GM23248 (cell line): Measurements from ENCODE around the gene SLC8A1. TPM values are rescaled to one million over a fixed set of nuclear protein-coding genes. Genes with fewer than 3 reads are reported as not detected.

Source experiments
- DNase-seq: peaks from one replicate; pipeline ENCODE4 v3.0.0-alpha.2; 2015
- H2AFZ ChIP-seq: fragments of 200-600 bp; sonication (generic); 2 replicates; pipeline ENCODE4 v1.6.1; 2016; ENCODE audit warnings: antibody characterized with exemption
- H3F3A ChIP-seq: fragments of 200-600 bp; sonication (generic); 2 replicates; pipeline ENCODE4 v1.6.1; 2016; ENCODE audit warnings: mild to moderate bottlenecking, antibody characterized with exemption, mixed run types; ENCODE audit not compliant: insufficient read depth
- H3K27ac ChIP-seq: fragments of 200-600 bp; sonication (generic); 2 replicates; pipeline ENCODE4 v1.5.1; 2016; ENCODE audit warnings: mild to moderate bottlenecking
- H3K27me3 ChIP-seq: fragments of 200-600 bp; sonication (generic); replicated peaks from 2 replicates; pipeline ENCODE4 v1.6.1; 2016; ENCODE audit warnings: mild to moderate bottlenecking; ENCODE audit not compliant: insufficient read depth
- H3K36me3 ChIP-seq: fragments of 200-600 bp; sonication (generic); 2 replicates; pipeline ENCODE4 v1.6.1; 2016; ENCODE audit warnings: low read depth, mild to moderate bottlenecking
- H3K4me1 ChIP-seq: fragments of 200-600 bp; sonication (generic); 2 replicates; pipeline ENCODE4 v1.6.1; 2016; ENCODE audit warnings: mild to moderate bottlenecking; ENCODE audit not compliant: insufficient read depth
- H3K4me2 ChIP-seq: fragments of 200-600 bp; sonication (generic); one replicate; pipeline ENCODE4 v1.6.1; 2016; ENCODE audit warnings: mild to moderate bottlenecking; ENCODE audit not compliant: unreplicated experiment
- H3K4me3 ChIP-seq: fragments of 200-600 bp; sonication (generic); 2 replicates; pipeline ENCODE4 v1.5.1; 2016; ENCODE audit warnings: mild to moderate bottlenecking
- H3K79me2 ChIP-seq: fragments of 200-600 bp; sonication (generic); 2 replicates; pipeline ENCODE4 v1.6.1; 2016; ENCODE audit warnings: mild to moderate bottlenecking; ENCODE audit not compliant: insufficient read depth
- H3K9ac ChIP-seq: fragments of 200-600 bp; sonication (generic); 2 replicates; pipeline ENCODE4 v1.6.1; 2016; ENCODE audit warnings: mild to moderate bottlenecking
- H3K9me2 ChIP-seq: fragments of 200-600 bp; sonication (generic); 2 replicates; pipeline ENCODE4 v1.6.1; 2016; ENCODE audit warnings: mixed run types, mild to moderate bottlenecking, moderate library complexity; ENCODE audit not compliant: insufficient read depth
- H3K9me3 ChIP-seq: fragments of 200-600 bp; sonication (generic); one replicate; pipeline ENCODE4 v1.6.1; 2017; ENCODE audit warnings: low read depth
- H4K20me1 ChIP-seq: fragments of 200-600 bp; sonication (generic); 2 replicates; pipeline ENCODE4 v1.6.0; 2016; ENCODE audit not compliant: insufficient read depth
- EZH2 ChIP-seq: fragments of 200-600 bp; sonication (generic); IDR thresholded peaks from 2 replicates; pipeline ENCODE4 v1.6.1; 2018; ENCODE audit warnings: antibody characterized with exemption, mild to moderate bottlenecking; ENCODE audit not compliant: insufficient read depth, poor library complexity, severe bottlenecking
- EZH2phosphoT487 ChIP-seq: fragments of 200-600 bp; sonication (generic); IDR thresholded peaks from 2 replicates; pipeline ENCODE4 v1.6.1; 2018; ENCODE audit warnings: antibody characterized with exemption, moderate library complexity, mild to moderate bottlenecking, low read depth; ENCODE audit not compliant: insufficient read depth
- WGBS, 2 experiments: methylation state at CpG; one replicate each; pipeline ENCODE4 v1.1.6; 2015 to 2017; ENCODE audit warnings: low lambda C conversion rate in 2 of 2, low coverage in 1 of 2; ENCODE audit errors: missing lambda C conversion rate in 2 of 2; 5-methylcytosine and 5-hydroxymethylcytosine counted together
- in situ Hi-C: fragments of 300-500 bp; cut with MboI; formaldehyde crosslinking; loops from 2 replicates; pipeline ENCODE4 v1.15.0; 2020
- polyA plus RNA-seq: library from polyadenylated mRNA; unstranded; fragments of >200 nt; fragmentation: Nextera tagmentation; extraction: Ambion mirVana; gene quantifications from 2 replicates; pipeline ENCODE4 v1.2.1, GENCODE V29; 2016
- total RNA-seq: library from RNA; depleted of rRNA; stranded (reverse); fragments of >200 nt; shearing (Covaris generic); gene quantifications from 2 replicates; pipeline ENCODE4 v1.2.3, GENCODE V29; 2014

Gene SLC8A1
- total and polyA plus RNA-seq, 2 experiments from 2014 or later: 13.8 to 83.4 TPM

- no peaks in the 10 kb centered on the region for H3K9me3 ChIP-seq
- DNase-seq: peak; percentile 61
- H3K9ac ChIP-seq: peak overlapping the region; percentile 62
- H3K4me1 ChIP-seq: peaks cover 44% of the 10 kb centered on the region
- no peak for TF ChIP-seq EZH2phosphoT487
- TF ChIP-seq EZH2: no peak
- no peaks in the 10 kb centered on the region for H3K27me3 ChIP-seq
- peaks cover 8% of the 10 kb centered on the region; the same call in 1 of the 2 replicates for H3K79me2 ChIP-seq
- peaks cover 32% of the 10 kb centered on the region for H3F3A ChIP-seq
- H3K4me2 ChIP-seq: peak overlapping the region; percentile 83
- in situ Hi-C loops: no loop called here
- H3K27ac ChIP-seq: no peak overlapping the region
- WGBS, 2 experiments: 50 to 52% methylated on average over 2 of the region's 2 CpGs
- H3K36me3 ChIP-seq: no peaks in the 10 kb centered on the region
- no peaks in the 10 kb centered on the region for H4K20me1 ChIP-seq
- peak overlapping the region; percentile 61 for H3K4me3 ChIP-seq
- H3K9me2 ChIP-seq: no peaks in the 10 kb centered on the region
- peak overlapping the region; percentile 71 for H2AFZ ChIP-seq
Measured at GRCh38 chr2:40279001-40279400, 172.9 kb downstream of the SLC8A1 start.

GRCh38 chr2:40276076-40276475, 175.8 kb downstream of the SLC8A1 start:
- Histone ChIP-seq H3F3A (peaks cover 16% of the 10 kb centered on the region), H4K20me1 (no peaks in the 10 kb centered on the region), H3K27ac (no peak overlapping the region), H3K4me2 (no peak overlapping the region), H3K9ac (no peak overlapping the region), H3K36me3 (no peaks in the 10 kb centered on the region), H3K9me3 (no peaks in the 10 kb centered on the region), H3K4me1 (peaks cover 23% of the 10 kb centered on the region), H3K9me2 (no peaks in the 10 kb centered on the region), H3K4me3 (no peak overlapping the region), H2AFZ (no peak overlapping the region), H3K79me2 (peaks cover 8% of the 10 kb centered on the region; the same call in 1 of the 2 replicates), H3K27me3 (no peaks in the 10 kb centered on the region)
- no peak for DNase-seq
- WGBS, 2 experiments: 94 to 100% methylated on average over 1 of the region's 1 CpG
- TF ChIP-seq EZH2phosphoT487: no peak
- TF ChIP-seq EZH2: no peak
- in situ Hi-C loops: no loop called here

- 93 to 97% methylated on average over 4 of the region's 4 CpGs for WGBS, 2 experiments
- TF ChIP-seq EZH2phosphoT487: no peak
- TF ChIP-seq EZH2: no peak
- H3K4me3 ChIP-seq: no peak overlapping the region
- H3K9me3 ChIP-seq: no peaks in the 10 kb centered on the region
- in situ Hi-C loops: loop anchor here (25.0 kb wide), 1 partner anchor 488 kb away; no protein-coding TSS in a partner anchor
- H3F3A ChIP-seq: no peaks in the 10 kb centered on the region
- H3K27me3 ChIP-seq: no peaks in the 10 kb centered on the region
- H3K36me3 ChIP-seq: no peaks in the 10 kb centered on the region
- no peak overlapping the region for H3K27ac ChIP-seq
- H3K79me2 ChIP-seq: peaks cover 8% of the 10 kb centered on the region; the same call in 1 of the 2 replicates
- no peaks in the 10 kb centered on the region for H4K20me1 ChIP-seq
- no peak overlapping the region for H2AFZ ChIP-seq
- H3K4me2 ChIP-seq: no peak overlapping the region
- DNase-seq: no peak
- no peak overlapping the region for H3K9ac ChIP-seq
- peaks cover 6% of the 10 kb centered on the region for H3K4me1 ChIP-seq
- H3K9me2 ChIP-seq: no peaks in the 10 kb centered on the region
Measured at GRCh38 chr2:40274270-40274669, 177.6 kb downstream of the SLC8A1 start.

GRCh38 chr2:40273734-40274182, 178.1 kb downstream of the SLC8A1 start:
- Histone ChIP-seq H3K36me3 (no peaks in the 10 kb centered on the region), H3K4me2 (no peak overlapping the region), H3K27me3 (no peaks in the 10 kb centered on the region), H3K9ac (no peak overlapping the region), H3F3A (no peaks in the 10 kb centered on the region), H3K4me1 (peaks cover under 1% of the 10 kb centered on the region; the same call in 1 of the 2 replicates), H3K9me2 (no peaks in the 10 kb centered on the region), H3K9me3 (no peaks in the 10 kb centered on the region), H3K27ac (no peak overlapping the region), H3K79me2 (peaks cover 8% of the 10 kb centered on the region; the same call in 1 of the 2 replicates), H2AFZ (no peak overlapping the region), H4K20me1 (no peaks in the 10 kb centered on the region), H3K4me3 (no peak overlapping the region)
- WGBS, 2 experiments: 65 to 66% methylated on average over 6 of the region's 6 CpGs
- no peak for DNase-seq
- in situ Hi-C loops: loop anchor here (25.0 kb wide), 1 partner anchor 489 kb away; no protein-coding TSS in a partner anchor
- TF ChIP-seq EZH2 (no peak), EZH2phosphoT487 (no peak)

- no peak overlapping the region for H3K9ac ChIP-seq
- no peaks in the 10 kb centered on the region for H3K9me2 ChIP-seq
- H3K27me3 ChIP-seq: no peaks in the 10 kb centered on the region
- no peaks in the 10 kb centered on the region for H3K9me3 ChIP-seq
- no peak overlapping the region for H2AFZ ChIP-seq
- H3K4me1 ChIP-seq: no peaks in the 10 kb centered on the region
- no peaks in the 10 kb centered on the region for H3F3A ChIP-seq
- H3K27ac ChIP-seq: no peak overlapping the region
- no peak for TF ChIP-seq EZH2phosphoT487
- TF ChIP-seq EZH2: no peak
- no peaks in the 10 kb centered on the region for H3K79me2 ChIP-seq
- no peak overlapping the region for H3K4me2 ChIP-seq
- H3K36me3 ChIP-seq: no peaks in the 10 kb centered on the region
- no peaks in the 10 kb centered on the region for H4K20me1 ChIP-seq
- DNase-seq: no peak
- H3K4me3 ChIP-seq: no peak overlapping the region
- in situ Hi-C loops: loop anchor here (25.0 kb wide), 1 partner anchor 491 kb away; no protein-coding TSS in a partner anchor
- 90% methylated on average over 6 of the region's 6 CpGs for WGBS, 2 experiments
Measured at GRCh38 chr2:40271094-40271493, 180.8 kb downstream of the SLC8A1 start.
